Neural cell (in vitro differentiated cells): Measurements from ENCODE around the gene PGM1. TPM values are rescaled to one million over a fixed set of nuclear protein-coding genes. Genes with fewer than 3 reads are reported as not detected.

Experiments used
- H2AFZ ChIP-seq: fragments of 200-600, 300-800 bp; sonication (generic), shearing (Covaris generic); 2 replicates; pipeline ENCODE4 v1.6.0; 2014; ENCODE audit warnings: low read depth, mild to moderate bottlenecking, antibody characterized with exemption, low read length, moderate library complexity
- H3F3A ChIP-seq: fragments of 200-600 bp; shearing (Covaris generic); 2 replicates; pipeline ENCODE4 v1.6.1; 2016; ENCODE audit warnings: mild to moderate bottlenecking, moderate library complexity, mixed read lengths, antibody characterized with exemption, low read length; ENCODE audit not compliant: insufficient read depth, poor library complexity, severe bottlenecking
- H3K27ac ChIP-seq: fragments of 200-600, 300-800 bp; sonication (generic), shearing (Covaris generic); 2 replicates; pipeline ENCODE4 v1.5.1; 2014; ENCODE audit warnings: mild to moderate bottlenecking, low read length, moderate library complexity
- H3K27me3 ChIP-seq: fragments of 300-800, 200-600 bp; sonication (generic), shearing (Covaris generic); 2 replicates; pipeline ENCODE4 v1.6.0; 2014; ENCODE audit warnings: mild to moderate bottlenecking, low read depth, low read length, moderate library complexity; ENCODE audit not compliant: insufficient read depth
- H3K36me3 ChIP-seq: fragments of 300-800, 200-600 bp; sonication (generic), shearing (Covaris generic); 2 replicates; pipeline ENCODE4 v1.5.1; 2014; ENCODE audit warnings: mild to moderate bottlenecking, antibody characterized with exemption, low read length, moderate library complexity; ENCODE audit not compliant: insufficient read depth
- H3K4me2 ChIP-seq: fragments of 300-800, 200-600 bp; sonication (generic), shearing (Covaris generic); 2 replicates; pipeline ENCODE4 v1.6.0; 2014; ENCODE audit warnings: mild to moderate bottlenecking, low read length
- H3K4me3 ChIP-seq: fragments of 300-800, 200-600 bp; sonication (generic), shearing (Covaris generic); 2 replicates; pipeline ENCODE4 v1.5.1; 2014; ENCODE audit warnings: mild to moderate bottlenecking, low read length, moderate library complexity
- H3K79me2 ChIP-seq: fragments of 200-600 bp; shearing (Covaris generic); replicated peaks from 2 replicates; pipeline ENCODE4 v1.6.0; 2014; ENCODE audit warnings: mild to moderate bottlenecking, low read length, moderate library complexity; ENCODE audit not compliant: insufficient read depth
- H3K9ac ChIP-seq: fragments of 300-800, 200-600 bp; sonication (generic), shearing (Covaris generic); 2 replicates; pipeline ENCODE4 v1.6.1; 2016; ENCODE audit warnings: mild to moderate bottlenecking, low read length, mixed read lengths
- H3K9me2 ChIP-seq: fragments of 200-600 bp; shearing (Covaris generic); 2 replicates; pipeline ENCODE4 v1.6.1; 2016; ENCODE audit warnings: mild to moderate bottlenecking, low read length, mixed read lengths; ENCODE audit not compliant: insufficient read depth
- H3K9me3 ChIP-seq: fragments of 200-600, 300-800 bp; sonication (generic), shearing (Covaris generic); 2 replicates; pipeline ENCODE4 v1.6.1; 2016; ENCODE audit warnings: mild to moderate bottlenecking, mixed run types, low read length, moderate library complexity, mixed read lengths
- H4K20me1 ChIP-seq: fragments of 200-600 bp; shearing (Covaris generic); 2 replicates; pipeline ENCODE4 v1.6.1; 2016; ENCODE audit warnings: mild to moderate bottlenecking, mixed run types; ENCODE audit not compliant: insufficient read depth
- EP300 ChIP-seq: fragments of 450-650 bp; conservative IDR thresholded peaks from 2 replicates; pipeline ENCODE4 v1.6.1; 2014; ENCODE audit warnings: antibody characterized with exemption, mild to moderate bottlenecking, moderate library complexity; ENCODE audit not compliant: poor library complexity, severe bottlenecking
- EZH2 ChIP-seq: fragments of 200-600, 300-800 bp; shearing (Covaris generic), sonication (generic); IDR thresholded peaks from 2 replicates; pipeline ENCODE4 v1.6.1; 2014; ENCODE audit warnings: antibody characterized with exemption, low read length, borderline replicate concordance, mild to moderate bottlenecking; ENCODE audit not compliant: insufficient read depth, poor library complexity, severe bottlenecking
- MXI1 ChIP-seq: fragments of 450-650 bp; conservative IDR thresholded peaks from 2 replicates; pipeline ENCODE4 v1.6.1; 2014; ENCODE audit warnings: antibody characterized with exemption, mild to moderate bottlenecking; ENCODE audit not compliant: poor library complexity, severe bottlenecking
- POLR2AphosphoS5 ChIP-seq: IDR thresholded peaks from 2 replicates; pipeline ENCODE4 v1.6.1; 2012
- RAD21 ChIP-seq: fragments of 450-650 bp; conservative IDR thresholded peaks from 2 replicates; pipeline ENCODE4 v1.6.1; 2014; ENCODE audit warnings: antibody characterized with exemption, mild to moderate bottlenecking, moderate library complexity
- SMC3 ChIP-seq: fragments of 450-650 bp; conservative IDR thresholded peaks from 2 replicates; pipeline ENCODE4 v1.6.1; 2014; ENCODE audit warnings: antibody characterized with exemption, mild to moderate bottlenecking, moderate library complexity; ENCODE audit not compliant: poor library complexity
- TAF1 ChIP-seq: IDR thresholded peaks from 2 replicates; pipeline ENCODE4 v1.6.1; 2012; ENCODE audit warnings: low read depth
- polyA plus RNA-seq: library from polyadenylated mRNA; depleted of rRNA; stranded (reverse); fragments of >200 nt; gene quantifications from 2 replicates; pipeline ENCODE4 v1.2.3, GENCODE V29; 2014
- TF ChIP-seq, protein P1 (sequence below): fragments of 450-650 bp; IDR thresholded peaks from 2 replicates; pipeline ENCODE4 v1.5.1; 2014; ENCODE audit warnings: antibody characterized with exemption, mild to moderate bottlenecking, moderate library complexity; ENCODE audit not compliant: poor library complexity, severe bottlenecking
- TF ChIP-seq, protein P2 (sequence below): IDR thresholded peaks from 2 replicates; pipeline ENCODE4 v1.6.1; 2012; ENCODE audit warnings: borderline replicate concordance

PGM1 gene
- polyA plus RNA-seq, 1 donor from 2014 or later, result 2.9 TPM

DNA sequence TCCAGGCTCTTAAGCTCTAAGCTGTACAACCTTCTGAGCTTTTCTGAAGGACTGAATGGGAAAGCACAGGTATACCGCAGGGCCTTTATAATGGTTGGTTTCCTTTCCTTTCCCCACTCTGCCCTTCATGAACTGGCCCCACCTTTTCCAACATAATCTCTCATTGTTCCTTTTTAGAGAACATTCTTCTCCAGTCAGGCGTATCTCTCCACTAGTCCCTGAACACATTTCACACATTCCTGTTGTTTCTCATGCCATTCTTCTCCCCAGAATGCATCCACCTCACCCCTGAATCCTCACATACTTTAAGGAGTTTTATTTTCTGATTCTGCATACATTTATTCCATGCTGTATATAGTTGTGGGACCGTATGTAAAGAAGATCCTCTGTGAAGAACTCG lies 41.3 kb downstream of the PGM1 start:
- TF ChIP-seq TAF1 (no peak), POLR2AphosphoS5 (no peak), MXI1 (no peak), EP300 (no peak), SMC3 (no peak), EZH2 (no peak), RAD21 (no peak)
- TF ChIP-seq, protein P1, sequence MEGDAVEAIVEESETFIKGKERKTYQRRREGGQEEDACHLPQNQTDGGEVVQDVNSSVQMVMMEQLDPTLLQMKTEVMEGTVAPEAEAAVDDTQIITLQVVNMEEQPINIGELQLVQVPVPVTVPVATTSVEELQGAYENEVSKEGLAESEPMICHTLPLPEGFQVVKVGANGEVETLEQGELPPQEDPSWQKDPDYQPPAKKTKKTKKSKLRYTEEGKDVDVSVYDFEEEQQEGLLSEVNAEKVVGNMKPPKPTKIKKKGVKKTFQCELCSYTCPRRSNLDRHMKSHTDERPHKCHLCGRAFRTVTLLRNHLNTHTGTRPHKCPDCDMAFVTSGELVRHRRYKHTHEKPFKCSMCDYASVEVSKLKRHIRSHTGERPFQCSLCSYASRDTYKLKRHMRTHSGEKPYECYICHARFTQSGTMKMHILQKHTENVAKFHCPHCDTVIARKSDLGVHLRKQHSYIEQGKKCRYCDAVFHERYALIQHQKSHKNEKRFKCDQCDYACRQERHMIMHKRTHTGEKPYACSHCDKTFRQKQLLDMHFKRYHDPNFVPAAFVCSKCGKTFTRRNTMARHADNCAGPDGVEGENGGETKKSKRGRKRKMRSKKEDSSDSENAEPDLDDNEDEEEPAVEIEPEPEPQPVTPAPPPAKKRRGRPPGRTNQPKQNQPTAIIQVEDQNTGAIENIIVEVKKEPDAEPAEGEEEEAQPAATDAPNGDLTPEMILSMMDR, result no peak
- TF ChIP-seq, protein P2, sequence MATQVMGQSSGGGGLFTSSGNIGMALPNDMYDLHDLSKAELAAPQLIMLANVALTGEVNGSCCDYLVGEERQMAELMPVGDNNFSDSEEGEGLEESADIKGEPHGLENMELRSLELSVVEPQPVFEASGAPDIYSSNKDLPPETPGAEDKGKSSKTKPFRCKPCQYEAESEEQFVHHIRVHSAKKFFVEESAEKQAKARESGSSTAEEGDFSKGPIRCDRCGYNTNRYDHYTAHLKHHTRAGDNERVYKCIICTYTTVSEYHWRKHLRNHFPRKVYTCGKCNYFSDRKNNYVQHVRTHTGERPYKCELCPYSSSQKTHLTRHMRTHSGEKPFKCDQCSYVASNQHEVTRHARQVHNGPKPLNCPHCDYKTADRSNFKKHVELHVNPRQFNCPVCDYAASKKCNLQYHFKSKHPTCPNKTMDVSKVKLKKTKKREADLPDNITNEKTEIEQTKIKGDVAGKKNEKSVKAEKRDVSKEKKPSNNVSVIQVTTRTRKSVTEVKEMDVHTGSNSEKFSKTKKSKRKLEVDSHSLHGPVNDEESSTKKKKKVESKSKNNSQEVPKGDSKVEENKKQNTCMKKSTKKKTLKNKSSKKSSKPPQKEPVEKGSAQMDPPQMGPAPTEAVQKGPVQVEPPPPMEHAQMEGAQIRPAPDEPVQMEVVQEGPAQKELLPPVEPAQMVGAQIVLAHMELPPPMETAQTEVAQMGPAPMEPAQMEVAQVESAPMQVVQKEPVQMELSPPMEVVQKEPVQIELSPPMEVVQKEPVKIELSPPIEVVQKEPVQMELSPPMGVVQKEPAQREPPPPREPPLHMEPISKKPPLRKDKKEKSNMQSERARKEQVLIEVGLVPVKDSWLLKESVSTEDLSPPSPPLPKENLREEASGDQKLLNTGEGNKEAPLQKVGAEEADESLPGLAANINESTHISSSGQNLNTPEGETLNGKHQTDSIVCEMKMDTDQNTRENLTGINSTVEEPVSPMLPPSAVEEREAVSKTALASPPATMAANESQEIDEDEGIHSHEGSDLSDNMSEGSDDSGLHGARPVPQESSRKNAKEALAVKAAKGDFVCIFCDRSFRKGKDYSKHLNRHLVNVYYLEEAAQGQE, result no peak
- Histone ChIP-seq H3K4me3 (no peak overlapping the region), H3K9me2 (no peaks in the 10 kb centered on the region), H3K4me2 (no peak overlapping the region), H3F3A (no peaks in the 10 kb centered on the region), H3K36me3 (no peaks in the 10 kb centered on the region), H2AFZ (no peak overlapping the region), H3K9me3 (no peaks in the 10 kb centered on the region), H3K27me3 (no peaks in the 10 kb centered on the region), H4K20me1 (no peaks in the 10 kb centered on the region), H3K79me2 (no peaks in the 10 kb centered on the region), H3K9ac (no peak overlapping the region), H3K27ac (no peak overlapping the region)

DNA sequence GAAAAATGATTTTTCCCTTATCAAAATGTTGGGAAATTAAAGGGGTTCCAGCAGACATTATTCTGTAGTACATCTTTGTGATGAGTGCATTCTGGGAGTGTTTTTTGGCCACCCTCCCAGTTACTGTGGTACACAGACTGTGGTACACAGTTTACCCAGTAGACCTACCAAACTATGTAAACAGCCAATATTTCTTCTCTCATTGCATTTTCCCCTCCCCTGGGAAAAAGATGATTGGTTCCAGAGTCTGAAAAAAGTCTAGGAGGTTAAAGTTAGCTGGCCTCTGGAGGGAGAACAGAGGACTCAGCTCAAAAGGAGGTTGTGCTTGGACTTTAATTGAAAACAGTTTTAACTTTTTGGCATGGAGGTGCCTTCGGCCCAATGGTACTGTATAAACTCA lies 42.5 kb downstream of the PGM1 start:
- TF ChIP-seq, protein P2, result no peak
- TF ChIP-seq RAD21 (no peak), TAF1 (no peak), EZH2 (no peak), EP300 (no peak), MXI1 (no peak), POLR2AphosphoS5 (no peak)
- Histone ChIP-seq H3K9me3 (no peaks in the 10 kb centered on the region), H3K36me3 (no peaks in the 10 kb centered on the region), H3F3A (no peaks in the 10 kb centered on the region), H3K9me2 (no peaks in the 10 kb centered on the region), H3K4me2 (no peak overlapping the region), H3K27ac (no peak overlapping the region), H3K79me2 (no peaks in the 10 kb centered on the region), H3K4me3 (no peak overlapping the region), H3K9ac (no peak overlapping the region), H2AFZ (no peak overlapping the region), H3K27me3 (no peaks in the 10 kb centered on the region), H4K20me1 (no peaks in the 10 kb centered on the region)
